ENCODE results near the gene SOWAHB. TPM values are rescaled to one million over a fixed set of nuclear protein-coding genes. Genes with fewer than 3 reads are reported as not detected.

SOWAHB gene
- polyA plus RNA-seq, 1 donor from 2014 or later: not detected

GRCh38 chr4:76943790-76944189 is 45.8 kb upstream of the SOWAHB start:
- H2AFZ ChIP-seq (ENCODE audit: low read depth, low read length): no peak overlapping the region
- H3K27me3 ChIP-seq (ENCODE audit: insufficient read depth, low read depth, low read length): no peaks in the 10 kb centered on the region
- no peaks in the 10 kb centered on the region for H3K9me2 ChIP-seq (ENCODE audit: insufficient read depth, low read length)
- H3K4me2 ChIP-seq (ENCODE audit: low read length): no peak overlapping the region
- no peak overlapping the region for H3K9ac ChIP-seq (ENCODE audit: low read length)
- H3F3A ChIP-seq (ENCODE audit: insufficient read depth, low read length, poor library complexity, severe bottlenecking): no peaks in the 10 kb centered on the region
- H3K9me3 ChIP-seq (ENCODE audit: low read length): no peaks in the 10 kb centered on the region
- no peaks in the 10 kb centered on the region for H4K20me1 ChIP-seq (ENCODE audit: insufficient read depth)
- H3K4me3 ChIP-seq (ENCODE audit: low read length): no peak overlapping the region
- H3K36me3 ChIP-seq (ENCODE audit: insufficient read depth, low read length): no peaks in the 10 kb centered on the region
- H3K79me2 ChIP-seq (replicated peaks; ENCODE audit: insufficient read depth, low read length): peaks cover 8% of the 10 kb centered on the region
- TF ChIP-seq EZH2 (IDR thresholded peaks at IDR 0.05; ENCODE audit: borderline replicate concordance, insufficient read depth, low read length, poor library complexity, severe bottlenecking) (no peak), EP300 (conservative IDR thresholded peaks at IDR 0.05; ENCODE audit: poor library complexity, severe bottlenecking) (no peak), POLR2AphosphoS5 (IDR thresholded peaks at IDR 0.05) (no peak), TAF1 (IDR thresholded peaks at IDR 0.05; ENCODE audit: low read depth) (no peak), MXI1 (conservative IDR thresholded peaks at IDR 0.05; ENCODE audit: poor library complexity, severe bottlenecking) (no peak), RAD21 (conservative IDR thresholded peaks at IDR 0.05) (no peak), SMC3 (conservative IDR thresholded peaks at IDR 0.05; ENCODE audit: poor library complexity) (no peak), CTCF (IDR thresholded peaks at IDR 0.05; ENCODE audit: poor library complexity, severe bottlenecking) (no peak), REST (IDR thresholded peaks at IDR 0.05; ENCODE audit: borderline replicate concordance) (no peak)
- H3K27ac ChIP-seq (ENCODE audit: low read length): no peak overlapping the region

GRCh38 chr4:76943129-76943620 is 45.2 kb upstream of the SOWAHB start:
- H3K9me2 ChIP-seq (ENCODE audit: insufficient read depth, low read length): no peaks in the 10 kb centered on the region
- no peaks in the 10 kb centered on the region for H3K9me3 ChIP-seq (ENCODE audit: low read length)
- H3K4me2 ChIP-seq (ENCODE audit: low read length): no peak overlapping the region
- H3K27ac ChIP-seq (ENCODE audit: low read length): no peak overlapping the region
- H3K27me3 ChIP-seq (ENCODE audit: insufficient read depth, low read depth, low read length): no peaks in the 10 kb centered on the region
- no peak for TF ChIP-seq EP300 (conservative IDR thresholded peaks at IDR 0.05; ENCODE audit: poor library complexity, severe bottlenecking)
- TF ChIP-seq MXI1 (conservative IDR thresholded peaks at IDR 0.05; ENCODE audit: poor library complexity, severe bottlenecking): no peak
- no peak for TF ChIP-seq CTCF (IDR thresholded peaks at IDR 0.05; ENCODE audit: poor library complexity, severe bottlenecking)
- TF ChIP-seq TAF1 (IDR thresholded peaks at IDR 0.05; ENCODE audit: low read depth): no peak
- no peak for TF ChIP-seq POLR2AphosphoS5 (IDR thresholded peaks at IDR 0.05)
- TF ChIP-seq REST (IDR thresholded peaks at IDR 0.05; ENCODE audit: borderline replicate concordance): no peak
- TF ChIP-seq EZH2 (IDR thresholded peaks at IDR 0.05; ENCODE audit: borderline replicate concordance, insufficient read depth, low read length, poor library complexity, severe bottlenecking): no peak
- TF ChIP-seq SMC3 (conservative IDR thresholded peaks at IDR 0.05; ENCODE audit: poor library complexity): no peak
- no peak overlapping the region for H3K4me3 ChIP-seq (ENCODE audit: low read length)
- peaks cover 5% of the 10 kb centered on the region for H3K79me2 ChIP-seq (replicated peaks; ENCODE audit: insufficient read depth, low read length)
- no peak overlapping the region for H2AFZ ChIP-seq (ENCODE audit: low read depth, low read length)
- H3K9ac ChIP-seq (ENCODE audit: low read length): no peak overlapping the region
- H4K20me1 ChIP-seq (ENCODE audit: insufficient read depth): no peaks in the 10 kb centered on the region
- H3K36me3 ChIP-seq (ENCODE audit: insufficient read depth, low read length): no peaks in the 10 kb centered on the region
- no peaks in the 10 kb centered on the region for H3F3A ChIP-seq (ENCODE audit: insufficient read depth, low read length, poor library complexity, severe bottlenecking)
